GM13977 (cell line): ENCODE data around the gene MS4A4E.
A peak's percentile ranks its signal among the peaks of the same experiment; 100 is the strongest.

Source experiments
- DNase-seq: peaks from one replicate; pipeline ENCODE4 v3.0.0; 2012; ENCODE audit warnings: low spot score
- in situ Hi-C: fragments of 300-500 bp; cut with MboI; formaldehyde crosslinking; loops from one replicate; pipeline ENCODE4 v1.12.0; 2022; ENCODE audit warnings: low sequenced_read_pairs, low pct_unique_long_range_greater_than_20kb, mixed read lengths, inconsistent platforms; ENCODE audit not compliant: unreplicated experiment
- TF ChIP-seq, protein P1 (sequence below): IDR thresholded peaks from 2 replicates; pipeline ENCODE4 v1.5.1; 2012; ENCODE audit warnings: mild to moderate bottlenecking, control low read depth; ENCODE audit not compliant: insufficient read depth; ENCODE audit errors: extremely low read depth, missing control alignments

MS4A4E gene

DNA sequence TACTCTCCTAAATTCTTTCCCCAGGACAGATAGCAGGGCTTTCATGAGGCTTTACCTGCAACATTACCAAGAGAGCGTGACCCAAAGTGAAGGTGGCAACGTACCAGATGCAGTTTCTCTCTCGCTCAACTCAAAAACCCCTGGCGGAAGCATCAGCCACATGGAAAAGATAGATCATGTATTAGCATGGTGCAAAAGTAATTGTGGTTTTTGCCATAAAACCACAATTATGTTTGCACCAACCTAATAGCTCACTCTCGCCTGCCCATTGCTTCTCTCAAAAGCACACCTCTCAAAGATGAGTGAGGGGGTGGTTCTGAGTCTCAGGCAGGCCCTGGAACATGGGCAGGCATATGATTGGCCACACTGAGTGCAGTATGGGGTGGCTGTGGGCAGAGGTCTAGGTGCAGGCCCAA lies 67.1 kb downstream of the MS4A4E start:
- TF ChIP-seq, protein P1, sequence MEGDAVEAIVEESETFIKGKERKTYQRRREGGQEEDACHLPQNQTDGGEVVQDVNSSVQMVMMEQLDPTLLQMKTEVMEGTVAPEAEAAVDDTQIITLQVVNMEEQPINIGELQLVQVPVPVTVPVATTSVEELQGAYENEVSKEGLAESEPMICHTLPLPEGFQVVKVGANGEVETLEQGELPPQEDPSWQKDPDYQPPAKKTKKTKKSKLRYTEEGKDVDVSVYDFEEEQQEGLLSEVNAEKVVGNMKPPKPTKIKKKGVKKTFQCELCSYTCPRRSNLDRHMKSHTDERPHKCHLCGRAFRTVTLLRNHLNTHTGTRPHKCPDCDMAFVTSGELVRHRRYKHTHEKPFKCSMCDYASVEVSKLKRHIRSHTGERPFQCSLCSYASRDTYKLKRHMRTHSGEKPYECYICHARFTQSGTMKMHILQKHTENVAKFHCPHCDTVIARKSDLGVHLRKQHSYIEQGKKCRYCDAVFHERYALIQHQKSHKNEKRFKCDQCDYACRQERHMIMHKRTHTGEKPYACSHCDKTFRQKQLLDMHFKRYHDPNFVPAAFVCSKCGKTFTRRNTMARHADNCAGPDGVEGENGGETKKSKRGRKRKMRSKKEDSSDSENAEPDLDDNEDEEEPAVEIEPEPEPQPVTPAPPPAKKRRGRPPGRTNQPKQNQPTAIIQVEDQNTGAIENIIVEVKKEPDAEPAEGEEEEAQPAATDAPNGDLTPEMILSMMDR = no peak
- DNase-seq = no peak
- in situ Hi-C loops = no loop called here

DNA sequence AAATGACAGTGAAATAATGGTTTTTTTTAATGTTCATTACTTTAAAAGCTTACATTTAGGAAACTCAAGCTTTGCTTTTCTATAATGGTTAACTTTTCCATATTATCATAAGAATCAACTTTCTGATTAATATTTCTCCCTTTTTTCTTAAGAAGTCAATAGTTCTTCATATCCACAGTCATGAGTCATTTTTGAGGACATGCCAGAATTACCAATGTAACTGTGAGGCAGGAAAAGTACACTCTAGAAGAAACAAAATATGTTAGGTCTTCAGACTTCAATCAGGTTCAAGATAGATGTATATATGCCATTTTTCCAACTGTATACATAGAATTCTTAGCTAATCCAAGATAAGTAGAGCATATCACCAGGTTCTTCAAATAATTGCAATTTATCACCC lies 70.9 kb downstream of the MS4A4E start:
- DNase-seq = no peak
- TF ChIP-seq, protein P1 = no peak
- in situ Hi-C loops = no loop called here

DNA sequence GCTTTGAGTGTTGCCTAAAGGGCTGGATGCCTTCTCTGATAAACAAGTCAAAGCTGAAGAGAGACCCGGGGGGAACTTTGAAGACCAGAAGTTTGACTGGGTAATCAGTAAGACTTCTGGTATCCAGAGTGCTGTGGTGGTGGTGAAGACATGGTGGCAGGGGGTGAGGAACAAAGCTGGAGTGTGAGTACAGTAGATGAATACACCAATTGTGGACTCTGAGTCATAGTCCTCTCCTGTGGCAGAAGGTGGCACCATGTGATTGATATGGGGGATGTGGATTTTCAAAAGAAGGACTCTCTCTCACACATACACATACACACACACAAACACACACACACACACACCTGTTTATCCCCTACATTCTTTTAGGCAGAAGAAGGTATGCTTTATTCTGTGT lies 72.4 kb downstream of the MS4A4E start:
- TF ChIP-seq, protein P1 = no peak
- in situ Hi-C loops = no loop called here
- DNase-seq = no peak

DNA sequence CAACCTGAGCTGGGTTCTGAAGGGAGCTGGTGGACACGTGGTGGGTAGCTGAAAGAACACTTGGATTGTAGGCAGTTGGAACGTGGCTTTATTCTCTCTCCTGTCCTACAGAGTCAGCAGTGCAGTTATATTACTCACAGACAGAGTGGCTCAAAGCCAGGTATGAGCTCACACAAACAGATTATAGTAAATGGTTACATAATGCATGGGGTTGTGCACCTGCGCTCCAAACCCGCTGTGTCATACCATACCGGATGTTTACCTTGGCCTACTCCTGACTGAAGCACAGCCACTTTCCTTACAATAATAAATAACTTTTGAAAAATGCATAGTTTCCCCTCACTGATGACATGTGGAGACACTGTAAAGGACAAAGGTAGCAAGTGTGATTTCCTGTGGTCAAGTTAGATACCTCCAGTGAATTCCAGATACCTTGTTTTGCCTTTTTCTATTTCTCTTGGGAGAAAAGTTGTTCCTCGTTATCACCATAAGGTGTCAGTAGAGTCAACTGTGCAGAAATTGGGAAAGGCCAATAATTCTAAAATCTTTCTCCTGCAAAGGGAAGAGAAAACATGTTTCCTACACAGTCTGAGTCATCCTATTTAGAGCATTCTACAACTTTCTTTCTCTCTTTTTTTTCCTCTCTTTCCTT lies 73.5 kb downstream of the MS4A4E start:
- no peak for DNase-seq
- in situ Hi-C loops = no loop called here
- TF ChIP-seq, protein P1 = peak; percentile 18

DNA sequence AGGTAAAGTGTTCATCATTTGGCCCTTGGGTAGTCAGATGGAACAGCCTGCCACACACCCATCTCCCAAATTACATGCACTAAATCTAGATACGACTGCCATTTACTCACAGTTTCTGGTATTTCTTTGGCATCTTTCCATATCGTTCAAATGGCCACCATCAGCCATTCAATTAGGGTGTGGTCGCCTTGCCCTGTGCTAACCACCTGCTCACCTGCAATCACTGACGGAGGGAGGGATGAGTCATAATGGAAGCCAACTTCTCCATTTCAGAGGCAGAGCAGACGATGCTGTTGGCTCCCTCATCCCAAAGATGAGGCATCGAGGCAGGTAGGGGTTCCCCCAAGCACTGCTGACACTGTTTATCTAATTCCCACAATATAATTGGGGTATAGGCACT lies 74.6 kb downstream of the MS4A4E start:
- DNase-seq = no peak
- in situ Hi-C loops = no loop called here
- TF ChIP-seq, protein P1 = no peak

DNA sequence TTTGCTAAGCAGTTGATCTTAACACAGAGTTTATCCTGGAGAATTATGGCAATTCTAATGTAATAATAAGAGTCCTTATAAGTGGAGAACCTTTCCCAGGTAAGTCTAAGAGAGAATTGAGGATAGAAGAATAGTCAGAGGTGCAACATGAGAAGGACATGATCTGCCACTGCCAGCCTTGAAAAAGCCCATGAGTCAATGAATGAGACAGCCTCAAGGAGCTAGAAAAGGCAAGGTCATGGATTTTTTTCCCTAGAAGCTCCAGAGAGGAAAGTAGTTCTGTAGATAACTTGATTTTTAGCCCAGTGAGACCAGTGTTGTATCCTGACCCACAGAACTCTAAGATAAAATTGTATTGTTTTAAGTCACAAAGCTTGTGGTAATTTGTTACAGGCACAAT lies 77.0 kb downstream of the MS4A4E start:
- TF ChIP-seq, protein P1 = no peak
- no peak for DNase-seq
- in situ Hi-C loops = no loop called here
